CD14-positive monocyte (primary cell): Measurements from ENCODE around the gene NUDT16. TPM values are rescaled to one million over a fixed set of nuclear protein-coding genes. Genes with fewer than 3 reads are reported as not detected.

Experiments used
- DNase-seq, 3 donors: peaks; one replicate each; pipeline ENCODE4 v3.0.0-alpha.2; 2011 to 2022
- H2AFZ ChIP-seq: 2 replicates; pipeline ENCODE4 v1.6.0; 2012; ENCODE audit warnings: mild to moderate bottlenecking, low read depth, low read length, inconsistent platforms; ENCODE audit not compliant: insufficient read depth, poor library complexity, severe bottlenecking
- H3K27ac ChIP-seq, 2 donors: 1 replicate in 1 of 2; 2 replicates in 1 of 2; pipeline ENCODE4 v1.5.1; 2012 to 2013; ENCODE audit warnings: low read length in 2 of 2, control low read depth in 1 of 2, inconsistent platforms in 1 of 2, low read depth in 1 of 2, mild to moderate bottlenecking in 1 of 2
- H3K27me3 ChIP-seq, 2 donors: one replicate each; pipeline versions ENCODE4 v1.6.0 to v1.6.1; 2011 to 2013; ENCODE audit warnings: low read length in 2 of 2; ENCODE audit not compliant: control insufficient read depth in 2 of 2, insufficient read depth in 2 of 2
- H3K36me3 ChIP-seq, 2 donors: replicated peaks in 1 of 2; 1 replicate in 1 of 2; 2 replicates in 1 of 2; pipeline versions ENCODE4 v1.5.1 to v1.6.1; 2012 to 2013; ENCODE audit warnings: low read length in 2 of 2, control low read depth in 1 of 2, inconsistent platforms in 1 of 2, mild to moderate bottlenecking in 1 of 2; ENCODE audit not compliant: insufficient read depth in 2 of 2, control insufficient read depth in 1 of 2
- H3K4me1 ChIP-seq, 2 donors: 1 replicate in 1 of 2; 2 replicates in 1 of 2; pipeline versions ENCODE4 v1.5.1 to v1.6.1; 2012 to 2013; ENCODE audit warnings: low read length in 2 of 2, control low read depth in 1 of 2, inconsistent platforms in 1 of 2, mild to moderate bottlenecking in 1 of 2, moderate library complexity in 1 of 2; ENCODE audit not compliant: insufficient read depth in 2 of 2, control insufficient read depth in 1 of 2
- H3K4me2 ChIP-seq: replicated peaks from 2 replicates; pipeline ENCODE3; 2012; ENCODE audit warnings: low read length, moderate library complexity, mild to moderate bottlenecking; ENCODE audit not compliant: poor library complexity, severe bottlenecking; ENCODE audit errors: extremely low read depth
- H3K4me3 ChIP-seq, 3 experiments: fragments of 200-600 bp in 1 of 3; sonication (generic) in 1 of 3; replicated peaks in 1 of 3; 1 replicate in 2 of 3; 2 replicates in 1 of 3; pipeline ENCODE4 v1.5.1; 2011 to 2013; ENCODE audit warnings: low read length in 3 of 3, mild to moderate bottlenecking in 3 of 3, control low read depth in 2 of 3, low read depth in 2 of 3, inconsistent platforms in 1 of 3, moderate library complexity in 1 of 3
- H3K79me2 ChIP-seq: 2 replicates; pipeline ENCODE4 v1.6.0; 2012; ENCODE audit warnings: mild to moderate bottlenecking, control low read depth, inconsistent platforms, low read length, moderate library complexity; ENCODE audit not compliant: insufficient read depth
- H3K9ac ChIP-seq: 2 replicates; pipeline ENCODE4 v1.6.0; 2017; ENCODE audit warnings: low read length, mild to moderate bottlenecking; ENCODE audit not compliant: insufficient read depth, poor library complexity, severe bottlenecking
- H3K9me3 ChIP-seq, 2 donors: replicated peaks in 1 of 2; 1 replicate in 1 of 2; 2 replicates in 1 of 2; pipeline versions ENCODE4 v1.5.1 to v1.6.1; 2012 to 2013; ENCODE audit warnings: low read length in 2 of 2, control low read depth in 1 of 2; ENCODE audit not compliant: control insufficient read depth in 1 of 2, insufficient read depth in 1 of 2
- H4K20me1 ChIP-seq: 2 replicates; pipeline ENCODE4 v1.6.0; 2012; ENCODE audit warnings: mild to moderate bottlenecking, low read length, control low read depth, moderate library complexity; ENCODE audit not compliant: insufficient read depth
- H3K27ac Mint-ChIP-seq, 7 donors: one replicate each; pipeline ENCODE4 v1.8.0; 2020; ENCODE audit warnings: mild to moderate bottlenecking in 7 of 7, mixed read lengths in 7 of 7, moderate library complexity in 6 of 7, inconsistent platforms in 2 of 7
- H3K27me3 Mint-ChIP-seq, 3 donors: one replicate each; pipeline ENCODE4 v1.8.0; 2021 to 2022; ENCODE audit warnings: low read depth in 3 of 3, mild to moderate bottlenecking in 3 of 3, mixed read lengths in 3 of 3, moderate library complexity in 3 of 3, inconsistent platforms in 1 of 3
- H3K36me3 Mint-ChIP-seq, 2 donors: one replicate each; pipeline ENCODE4 v1.8.0; 2020; ENCODE audit warnings: mixed read lengths in 2 of 2, inconsistent platforms in 1 of 2, mild to moderate bottlenecking in 1 of 2
- H3K4me1 Mint-ChIP-seq: one replicate; pipeline ENCODE4 v1.8.0; 2020; ENCODE audit warnings: mild to moderate bottlenecking, mixed read lengths
- H3K4me3 Mint-ChIP-seq, 2 donors: one replicate each; pipeline ENCODE4 v1.8.0; 2020; ENCODE audit warnings: mild to moderate bottlenecking in 2 of 2, mixed read lengths in 2 of 2, moderate library complexity in 1 of 2
- H3K9me3 Mint-ChIP-seq, 7 donors: one replicate each; pipeline ENCODE4 v1.8.0; 2020 to 2022; ENCODE audit warnings: mixed read lengths in 7 of 7, mild to moderate bottlenecking in 6 of 7, moderate library complexity in 6 of 7, inconsistent platforms in 2 of 7
- WGBS: methylation state at CpG from one replicate; pipeline ENCODE4 v1.1.5; 2013; ENCODE audit warnings: missing lambda C conversion rate; ENCODE audit not compliant: insufficient coverage; 5-methylcytosine and 5-hydroxymethylcytosine counted together
- intact Hi-C, 2 donors: fragments of 100-400 bp; cut with micrococcal nuclease; formaldehyde crosslinking; loops; one replicate each; pipeline versions ENCODE4 v1.15.0 to v1.15.1; 2023
- polyA plus RNA-seq, 3 donors: library from polyadenylated mRNA; depleted of rRNA in 1 of 3; unstranded in 2 of 3; stranded (reverse) in 1 of 3; fragments of 300-500 nt in 2 of 3; fragments of >200 nt in 1 of 3; fragmentation: Illumina TruSeq in 2 of 3; gene quantifications; 1 replicate in 2 of 3; 2 replicates in 1 of 3; pipeline ENCODE4 v1.2.3, GENCODE V29; 2012 to 2021
- TF ChIP-seq, protein P1 (sequence below): fragments of 200-600 bp; IDR thresholded peaks from one replicate; pipeline ENCODE4 v1.8.0; 2022; ENCODE audit warnings: antibody characterized with exemption, mild to moderate bottlenecking

NUDT16 gene
- polyA plus RNA-seq, 3 donors: 23.6 to 27.0 (median 27.0) TPM

DNA sequence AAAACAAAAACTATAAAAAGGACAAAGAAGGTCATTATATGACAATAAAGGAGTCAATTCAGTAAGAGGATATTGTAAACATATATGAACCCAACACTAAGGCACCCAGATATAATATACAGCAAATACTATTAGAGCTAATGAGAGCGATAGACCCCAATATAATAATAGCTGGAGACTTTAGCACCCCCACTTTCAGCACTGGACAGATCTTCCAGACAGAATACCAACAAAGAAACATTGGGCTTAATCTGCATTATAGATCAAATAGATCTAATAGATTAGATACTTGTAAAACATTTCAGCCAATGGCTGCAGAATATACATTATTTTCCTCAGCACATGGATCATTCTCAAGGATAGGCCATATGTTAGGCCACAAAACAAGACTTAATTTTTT lies 53.4 kb downstream of the NUDT16 start:
- no peak overlapping the region for H3K9ac ChIP-seq
- no peak overlapping the region for H3K4me3 ChIP-seq
- H3K27ac ChIP-seq: no peak overlapping the region
- H3K36me3 Mint-ChIP-seq: no peaks in the 10 kb centered on the region
- no peak overlapping the region for H2AFZ ChIP-seq
- H3K27me3 ChIP-seq: no peaks in the 10 kb centered on the region
- no peaks in the 10 kb centered on the region for H3K36me3 ChIP-seq
- peaks cover 0 to 7% (median 1%) of the 10 kb centered on the region in 7 donors for H3K9me3 Mint-ChIP-seq
- H3K9me3 ChIP-seq: no peaks in the 10 kb centered on the region
- no peaks in the 10 kb centered on the region for H3K79me2 ChIP-seq
- no peak overlapping the region for H3K4me3 Mint-ChIP-seq
- TF ChIP-seq, protein P1, sequence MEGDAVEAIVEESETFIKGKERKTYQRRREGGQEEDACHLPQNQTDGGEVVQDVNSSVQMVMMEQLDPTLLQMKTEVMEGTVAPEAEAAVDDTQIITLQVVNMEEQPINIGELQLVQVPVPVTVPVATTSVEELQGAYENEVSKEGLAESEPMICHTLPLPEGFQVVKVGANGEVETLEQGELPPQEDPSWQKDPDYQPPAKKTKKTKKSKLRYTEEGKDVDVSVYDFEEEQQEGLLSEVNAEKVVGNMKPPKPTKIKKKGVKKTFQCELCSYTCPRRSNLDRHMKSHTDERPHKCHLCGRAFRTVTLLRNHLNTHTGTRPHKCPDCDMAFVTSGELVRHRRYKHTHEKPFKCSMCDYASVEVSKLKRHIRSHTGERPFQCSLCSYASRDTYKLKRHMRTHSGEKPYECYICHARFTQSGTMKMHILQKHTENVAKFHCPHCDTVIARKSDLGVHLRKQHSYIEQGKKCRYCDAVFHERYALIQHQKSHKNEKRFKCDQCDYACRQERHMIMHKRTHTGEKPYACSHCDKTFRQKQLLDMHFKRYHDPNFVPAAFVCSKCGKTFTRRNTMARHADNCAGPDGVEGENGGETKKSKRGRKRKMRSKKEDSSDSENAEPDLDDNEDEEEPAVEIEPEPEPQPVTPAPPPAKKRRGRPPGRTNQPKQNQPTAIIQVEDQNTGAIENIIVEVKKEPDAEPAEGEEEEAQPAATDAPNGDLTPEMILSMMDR: no peak
- no peak overlapping the region for H3K27ac Mint-ChIP-seq
- no CpG with 5 or more reads among the region's 1 CpG for WGBS
- no peak for DNase-seq
- intact Hi-C loops: no loop called here
- H3K27me3 Mint-ChIP-seq: peaks cover 0 to 8% (median 2%) of the 10 kb centered on the region in 3 donors
- no peaks in the 10 kb centered on the region for H4K20me1 ChIP-seq
- H3K4me1 ChIP-seq: no peaks in the 10 kb centered on the region
- peaks cover 2% of the 10 kb centered on the region for H3K4me1 Mint-ChIP-seq
- no peak overlapping the region for H3K4me2 ChIP-seq

Other genes with a start within 250 kb of the NUDT16 start
- gene MRPL3, start 121.2 kb downstream of the NUDT16 start, polyA plus RNA-seq: 10 to 100 TPM; 20.9 to 66.3 (median 62.9) TPM